Body of pancreas (tissue), 4 donors: ENCODE data around the gene ATF7. TPM values are rescaled to one million over a fixed set of nuclear protein-coding genes. Genes with fewer than 3 reads are reported as not detected.

Experiments used
- ATAC-seq: fragments of 150-250 bp; one replicate; pipeline ENCODE4 v1.9.1; 2016
- DNase-seq, 4 donors: peaks; one replicate each; pipeline ENCODE4 v3.0.0-alpha.2; 2019
- H3K27ac ChIP-seq, 4 donors: fragments of 200-600 bp; sonication (generic); 1 replicate in 3 of 4; 2 replicates in 1 of 4; pipeline versions ENCODE4 v1.5.1 to v1.6.1; 2016 to 2019; ENCODE audit warnings: mild to moderate bottlenecking in 1 of 4, mixed read lengths in 1 of 4, moderate library complexity in 1 of 4
- H3K27me3 ChIP-seq, 2 donors: fragments of 200-600 bp; sonication (generic); one replicate each; pipeline ENCODE4 v1.6.0; 2016; ENCODE audit warnings: mild to moderate bottlenecking in 1 of 2
- H3K36me3 ChIP-seq, 2 donors: fragments of 200-600 bp; sonication (generic); replicated peaks in 1 of 2; 2 replicates each; pipeline ENCODE4 v1.5.1; 2016; ENCODE audit warnings: low read depth in 2 of 2; ENCODE audit not compliant: insufficient read depth in 1 of 2
- H3K4me1 ChIP-seq: fragments of 200-600 bp; sonication (generic); one replicate; pipeline ENCODE4 v1.6.0; 2016
- H3K4me3 ChIP-seq, 2 donors: fragments of 200-600 bp; sonication (generic); 1 replicate in 1 of 2; 2 replicates in 1 of 2; pipeline ENCODE4 v1.5.1; 2016 to 2019
- H3K9me3 ChIP-seq, 3 donors: fragments of 200-600 bp; sonication (generic); 1 replicate in 2 of 3; 2 replicates in 1 of 3; pipeline ENCODE4 v1.5.1; 2016
- CTCF ChIP-seq, 7 experiments: fragments of 450-650 bp in 4 of 7; fragments of 200-600 bp in 3 of 7; sonication (generic) in 3 of 7; IDR thresholded peaks; one replicate each; pipeline ENCODE4 v1.5.1; 2016 to 2019; ENCODE audit warnings: antibody characterized with exemption in 7 of 7
- POLR2A ChIP-seq, 3 donors: fragments of 450-650 bp; IDR thresholded peaks; one replicate each; pipeline ENCODE4 v1.6.1; 2016; ENCODE audit warnings: antibody characterized with exemption in 3 of 3, mild to moderate bottlenecking in 2 of 3
- WGBS, 2 donors: methylation state at CpG; one replicate each; pipeline ENCODE4 v1.1.5; 2017; 5-methylcytosine and 5-hydroxymethylcytosine counted together
- intact Hi-C: fragments of 100-400 bp; cut with DNase I; formaldehyde crosslinking; loops from one replicate; pipeline ENCODE4 v1.15.1; 2023
- total RNA-seq, 2 donors: library from RNA; depleted of rRNA; stranded (reverse); fragments of >200 nt; gene quantifications; one replicate each; pipeline ENCODE4 v1.1.0, GENCODE V29; 2016

ATF7 gene
- total RNA-seq, 2 donors from 2014 or later: 12.9 to 21.3 TPM

- no peak overlapping the region for H3K27ac ChIP-seq
- no peak for DNase-seq
- no peak for ATAC-seq
- H3K27me3 ChIP-seq: no peaks in the 10 kb centered on the region
- peaks cover 13% of the 10 kb centered on the region for H3K4me1 ChIP-seq
- intact Hi-C loops: no loop called here
- H3K36me3 ChIP-seq: no peaks in the 10 kb centered on the region
- H3K4me3 ChIP-seq: no peak overlapping the region
- H3K9me3 ChIP-seq: no peaks in the 10 kb centered on the region
- TF ChIP-seq CTCF (IDR thresholded peaks at IDR 0.05) (no peak), POLR2A (IDR thresholded peaks at IDR 0.05) (no peak)
- 88% methylated on average over 4 of the region's 4 CpGs for WGBS, 2 donors
These were observed 36.3 kb downstream of the ATF7 start for GRCh38 chr12:53589915-53590314.

GRCh38 chr12:53589423-53589822 lies 36.8 kb downstream of the ATF7 start:
- Histone ChIP-seq H3K27me3 (no peaks in the 10 kb centered on the region), H3K27ac (no peak overlapping the region), H3K36me3 (no peaks in the 10 kb centered on the region), H3K4me1 (peaks cover 13% of the 10 kb centered on the region), H3K4me3 (no peak overlapping the region), H3K9me3 (no peaks in the 10 kb centered on the region)
- DNase-seq (no peak), ATAC-seq (no peak)
- TF ChIP-seq CTCF (IDR thresholded peaks at IDR 0.05): no peak
- TF ChIP-seq POLR2A (IDR thresholded peaks at IDR 0.05): no peak
- intact Hi-C loops: no loop called here
- WGBS, 2 donors: 81 to 94% methylated on average over 3 of the region's 3 CpGs

- TF ChIP-seq POLR2A (IDR thresholded peaks at IDR 0.05): no peak
- TF ChIP-seq CTCF (IDR thresholded peaks at IDR 0.05): no peak
- H3K36me3 ChIP-seq: no peaks in the 10 kb centered on the region
- no peaks in the 10 kb centered on the region for H3K27me3 ChIP-seq
- H3K4me3 ChIP-seq: no peak overlapping the region
- intact Hi-C loops: no loop called here
- no peak for DNase-seq
- ATAC-seq: no peak
- H3K4me1 ChIP-seq: peaks cover 13% of the 10 kb centered on the region
- 95 to 96% methylated on average over 3 of the region's 3 CpGs for whole genome bisulfite sequencing, 2 donors
- no peak overlapping the region for H3K27ac ChIP-seq
- H3K9me3 ChIP-seq: no peaks in the 10 kb centered on the region
These were observed 38.1 kb downstream of the ATF7 start for GRCh38 chr12:53588123-53588522.

- H3K4me3 ChIP-seq: no peak overlapping the region
- no peak overlapping the region for H3K27ac ChIP-seq
- intact Hi-C loops: no loop called here
- TF ChIP-seq POLR2A (IDR thresholded peaks at IDR 0.05): no peak
- no peak for TF ChIP-seq CTCF (IDR thresholded peaks at IDR 0.05)
- H3K4me1 ChIP-seq: peaks cover 6% of the 10 kb centered on the region
- no peaks in the 10 kb centered on the region for H3K27me3 ChIP-seq
- no peaks in the 10 kb centered on the region for H3K9me3 ChIP-seq
- ATAC-seq (no peak), DNase-seq (no peak)
- WGBS, 2 donors: 73 to 86% methylated on average over 8 of the region's 8 CpGs
- H3K36me3 ChIP-seq: no peaks in the 10 kb centered on the region
These were observed 39.4 kb downstream of the ATF7 start for GRCh38 chr12:53586745-53587144.

GRCh38 chr12:53585448-53586125 lies 40.6 kb downstream of the ATF7 start:
- no peak for DNase-seq
- no peaks in the 10 kb centered on the region for H3K36me3 ChIP-seq
- ATAC-seq: no peak
- no peaks in the 10 kb centered on the region for H3K27me3 ChIP-seq
- H3K9me3 ChIP-seq: no peaks in the 10 kb centered on the region
- intact Hi-C loops: no loop called here
- peaks cover 5% of the 10 kb centered on the region for H3K4me1 ChIP-seq
- no peak overlapping the region for H3K27ac ChIP-seq
- TF ChIP-seq CTCF (IDR thresholded peaks at IDR 0.05): no peak
- no peak for TF ChIP-seq POLR2A (IDR thresholded peaks at IDR 0.05)
- H3K4me3 ChIP-seq: no peak overlapping the region
- 65 to 74% methylated on average over 2 of the region's 2 CpGs for WGBS, 2 donors
